ENCODE measurements around the gene BCOR. TPM values are rescaled to one million over a fixed set of nuclear protein-coding genes. Genes with fewer than 3 reads are reported as not detected.
A peak's percentile ranks its signal among the peaks of the same experiment; 100 is the strongest.

BCOR gene
- total RNA-seq, 2 donors from 2014 or later, result 22.8 to 23.7 TPM

- DNase-seq (ENCODE audit: low spot score), result no peak
- intact Hi-C loops (cut with DNase I), result loop anchor here in 1 of 2 donors (10.0 kb wide), 1 partner anchor 346 kb away; no protein-coding TSS in a partner anchor
Measured at GRCh38 chrX:40080894-40081678, 16.7 kb downstream of the BCOR start.

DNA sequence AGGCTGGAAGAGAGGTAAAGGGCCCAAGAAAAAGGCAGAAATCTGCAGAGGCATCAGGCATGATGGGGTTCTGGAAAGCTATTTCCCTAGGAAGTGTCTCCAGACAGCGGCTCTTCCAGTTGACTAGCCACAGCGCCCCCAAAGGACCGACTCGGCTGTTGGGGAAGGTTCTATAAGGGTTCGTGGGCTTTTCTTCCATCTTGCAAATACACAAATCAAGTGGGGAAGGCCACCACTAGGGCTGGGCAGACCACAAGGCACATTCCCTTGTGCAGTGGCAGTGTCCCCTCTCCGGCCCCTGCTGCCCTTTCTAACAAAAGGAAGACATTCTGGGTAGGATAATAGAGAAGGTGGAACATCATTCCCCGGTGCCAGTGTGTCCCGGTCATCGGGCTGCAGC, 18.2 kb downstream of the BCOR start:
- DNase-seq (ENCODE audit: low spot score), result no peak
- intact Hi-C loops (cut with DNase I), result loop anchor here in 1 of 2 donors (10.0 kb wide), 1 partner anchor 265 kb away; no protein-coding TSS in a partner anchor

GRCh38 chrX:40078489-40079227, 19.1 kb downstream of the BCOR start:
- intact Hi-C loops (cut with DNase I), result loop anchor here in 1 of 2 donors (10.0 kb wide), 1 partner anchor 264 kb away; no protein-coding TSS in a partner anchor

DNA sequence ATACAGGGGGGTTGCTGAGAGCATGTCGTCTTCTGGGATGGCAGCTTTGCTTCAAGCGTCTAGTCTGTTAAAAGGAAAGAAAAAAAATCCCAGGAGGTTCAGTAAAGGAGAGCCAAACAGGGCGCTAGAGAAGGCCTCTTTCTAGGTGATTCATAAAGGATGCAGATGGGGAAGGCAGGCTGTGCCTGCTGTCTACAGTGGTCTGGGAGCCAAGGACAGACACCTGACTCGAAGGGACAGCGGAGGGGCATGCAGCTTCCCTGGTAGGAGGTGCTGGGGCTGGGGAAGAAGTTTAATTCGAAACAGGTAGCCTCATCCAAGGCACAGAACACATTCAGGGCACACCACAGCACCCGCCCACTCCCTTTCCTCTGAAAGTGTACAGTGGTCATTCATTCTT, 19.9 kb downstream of the BCOR start:
- intact Hi-C loops (cut with DNase I), result loop anchor here in 1 of 2 donors (10.0 kb wide), 1 partner anchor 263 kb away; no protein-coding TSS in a partner anchor
- DNase-seq (ENCODE audit: low spot score), result no peak

More at GRCh38 chrX:40078489-40079227, 19.1 kb downstream of the BCOR start:
- no peak for DNase-seq (ENCODE audit: low spot score)

GRCh38 chrX:40076750-40077575, 20.8 kb downstream of the BCOR start:
- intact Hi-C loops (cut with DNase I), result loop anchor here in 1 of 2 donors (10.0 kb wide), 1 partner anchor 262 kb away; no protein-coding TSS in a partner anchor
- DNase-seq (ENCODE audit: low spot score), result peak; percentile 22

DNA sequence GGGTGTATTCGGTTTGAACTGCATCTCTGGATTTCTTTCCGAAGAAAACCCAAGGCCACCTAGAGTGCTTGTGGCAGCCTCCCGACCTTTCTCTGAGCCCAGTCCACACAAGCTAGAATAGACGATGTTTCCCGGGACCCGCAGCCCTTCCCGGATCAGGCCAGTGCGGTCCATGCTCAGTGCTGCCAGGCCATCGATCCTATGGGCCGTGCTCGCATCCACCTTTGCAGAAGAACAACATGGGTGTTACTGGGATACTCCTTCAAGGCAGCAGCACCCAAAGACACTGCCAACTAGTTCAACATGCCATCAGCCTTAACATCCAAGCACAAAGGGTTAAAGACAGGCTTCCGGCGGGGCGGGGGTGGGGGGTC, 22.8 kb downstream of the BCOR start:
- no peak for DNase-seq (ENCODE audit: low spot score)
- intact Hi-C loops (cut with DNase I), result loop anchor here in 1 of 2 donors (10.0 kb wide), 1 partner anchor 260 kb away; no protein-coding TSS in a partner anchor

GRCh38 chrX:40074080-40074958, 23.4 kb downstream of the BCOR start:
- intact Hi-C loops (cut with DNase I), result loop anchor here in 1 of 2 donors (10.0 kb wide), 1 partner anchor 260 kb away; no protein-coding TSS in a partner anchor
- DNase-seq (ENCODE audit: low spot score), result no peak

DNA sequence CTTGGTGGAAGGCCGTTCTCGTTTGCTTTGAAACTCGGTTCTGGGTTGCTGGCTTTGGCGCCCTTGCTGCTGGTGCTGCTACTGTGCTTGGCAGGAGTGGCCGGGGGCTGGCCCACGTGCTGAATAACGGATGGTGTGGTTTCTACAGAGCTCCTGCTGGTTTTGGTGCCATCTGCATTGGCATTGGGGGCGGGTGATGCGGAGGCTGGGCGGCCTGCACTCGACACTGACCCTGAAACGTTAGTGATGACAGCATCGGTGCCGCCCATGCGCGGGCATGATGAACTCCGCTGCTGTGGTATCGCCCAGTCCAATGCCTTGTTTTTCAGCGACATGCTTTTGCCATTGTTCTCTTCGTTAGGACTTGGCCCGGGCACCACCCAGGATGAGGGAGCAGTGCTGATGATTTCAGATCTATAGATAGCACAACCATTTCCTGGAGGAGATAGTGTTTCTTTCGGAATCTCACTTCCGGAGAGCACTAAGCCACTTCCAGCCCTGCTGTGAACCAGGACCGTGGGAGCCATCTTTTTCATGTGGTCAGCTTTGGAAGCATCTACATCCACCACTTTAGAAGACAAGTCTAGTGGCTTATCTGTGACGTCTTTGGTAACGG, 24.2 kb downstream of the BCOR start:
- intact Hi-C loops (cut with DNase I), result loop anchor here in 1 of 2 donors (10.0 kb wide), 1 partner anchor 259 kb away; no protein-coding TSS in a partner anchor
- no peak for DNase-seq (ENCODE audit: low spot score)

DNA sequence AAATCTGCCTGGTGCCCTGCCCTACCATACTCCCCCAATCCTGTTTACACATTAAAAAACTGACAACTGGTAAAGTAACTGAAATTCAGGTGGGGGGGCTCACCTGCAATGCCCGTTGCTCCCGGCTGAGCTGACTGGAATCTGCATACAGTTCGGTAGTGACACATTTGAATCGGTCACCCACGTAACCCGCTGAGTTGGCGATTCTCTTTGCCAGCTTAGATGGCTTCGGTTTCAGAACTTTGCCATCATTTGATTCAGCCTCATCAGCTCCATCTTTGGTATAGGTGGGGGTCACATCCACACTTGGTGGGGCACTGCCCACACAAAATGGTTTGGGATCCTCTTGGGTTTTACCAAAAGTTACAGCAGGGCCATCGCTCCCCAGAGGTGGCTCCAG, 25.5 kb downstream of the BCOR start:
- no peak for DNase-seq (ENCODE audit: low spot score)
- intact Hi-C loops (cut with DNase I), result loop anchor here in 1 of 2 donors (10.0 kb wide), 1 partner anchor 257 kb away; no protein-coding TSS in a partner anchor

DNA sequence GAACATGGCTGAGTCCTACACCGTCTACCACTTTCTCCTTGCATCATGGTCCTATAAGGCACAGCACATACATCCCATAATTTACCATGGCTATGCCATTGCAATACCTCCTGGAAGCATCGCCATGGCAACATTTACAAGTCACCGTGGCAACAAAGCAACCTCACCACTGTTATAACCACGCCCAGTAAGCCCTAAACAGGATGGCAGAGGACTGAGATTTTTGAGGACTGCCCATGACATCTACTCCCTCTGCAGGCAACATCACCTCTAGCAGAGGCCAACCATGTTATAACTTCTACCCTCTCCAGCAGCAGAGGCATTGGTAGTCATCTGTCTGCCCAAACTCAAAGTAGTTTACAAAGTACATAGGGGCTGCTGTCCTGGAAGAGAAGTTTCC, 29.7 kb downstream of the BCOR start:
- intact Hi-C loops (cut with DNase I), result no loop called here
- no peak for DNase-seq (ENCODE audit: low spot score)

- no peak for DNase-seq (ENCODE audit: low spot score)
- intact Hi-C loops (cut with DNase I), result no loop called here
Measured at GRCh38 chrX:40066700-40067099, 31.1 kb downstream of the BCOR start.

DNA sequence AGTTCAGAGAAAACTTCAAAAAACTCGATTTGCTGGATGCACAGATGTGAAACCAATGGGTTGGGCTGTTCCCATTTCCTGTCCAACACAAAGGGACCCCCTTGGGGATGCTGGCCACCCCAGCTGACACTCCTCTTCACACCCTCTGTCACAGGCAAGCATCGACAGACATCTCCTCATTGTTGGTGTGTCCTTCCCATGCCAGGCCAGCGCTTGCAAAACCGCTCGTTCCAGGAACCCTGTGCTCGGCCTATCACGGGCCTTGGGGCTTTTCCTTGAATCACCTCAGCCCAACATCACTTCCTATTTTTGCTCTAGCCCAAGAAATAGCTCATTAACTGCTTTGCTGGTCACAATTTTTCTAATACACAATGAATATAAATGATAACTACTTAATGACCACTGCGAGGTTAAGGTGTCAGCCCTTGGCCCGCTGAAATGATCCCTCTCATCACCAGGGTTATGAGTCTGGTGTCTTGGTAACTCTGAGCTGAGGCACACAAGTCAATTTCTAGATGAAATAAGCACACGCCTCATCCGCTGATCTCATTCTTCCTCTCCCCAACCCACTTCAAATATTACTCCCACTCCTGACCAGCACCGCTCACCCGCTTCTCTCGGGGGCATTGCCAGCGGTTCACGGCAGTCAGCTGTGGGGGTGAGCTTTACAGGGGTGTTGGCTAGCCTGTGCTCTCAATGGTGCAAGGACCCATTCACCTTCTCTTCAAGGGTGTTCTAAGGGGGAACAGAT, 32.3 kb downstream of the BCOR start:
- no peak for DNase-seq (ENCODE audit: low spot score)

DNA sequence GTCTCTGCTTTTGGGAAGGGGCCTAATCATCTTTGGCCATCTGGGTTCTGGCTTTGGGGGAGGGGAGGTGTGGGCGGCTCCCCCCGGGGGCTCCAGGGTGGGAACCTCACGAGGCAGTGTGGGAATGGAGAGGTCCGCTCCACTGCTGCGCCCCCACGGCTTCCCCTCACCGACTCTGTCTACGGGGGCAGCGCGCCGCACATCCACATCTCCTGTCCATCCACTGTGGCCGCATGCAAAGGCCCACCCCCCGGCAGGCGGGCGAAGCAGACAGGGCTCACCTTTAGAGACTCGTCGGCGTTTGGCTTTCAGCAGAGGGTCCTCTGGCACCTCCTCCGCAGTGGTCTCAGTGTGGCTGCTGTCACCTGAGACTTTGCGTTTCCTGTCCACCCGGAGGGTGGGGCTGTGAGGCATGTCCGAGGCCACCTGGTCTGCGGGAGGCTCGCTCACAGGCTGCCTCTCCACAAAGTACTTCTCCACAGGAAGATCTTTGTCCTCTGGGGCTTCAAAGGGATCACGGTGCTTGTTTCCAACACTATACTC, 33.6 kb downstream of the BCOR start:
- intact Hi-C loops (cut with DNase I), result no loop called here
- no peak for DNase-seq (ENCODE audit: low spot score)

More for the DNA sequence above, 32.3 kb downstream of the BCOR start:
- intact Hi-C loops (cut with DNase I), result no loop called here

GRCh38 chrX:40063555-40063954, 34.2 kb downstream of the BCOR start:
- intact Hi-C loops (cut with DNase I), result no loop called here
- no peak for DNase-seq (ENCODE audit: low spot score)

DNA sequence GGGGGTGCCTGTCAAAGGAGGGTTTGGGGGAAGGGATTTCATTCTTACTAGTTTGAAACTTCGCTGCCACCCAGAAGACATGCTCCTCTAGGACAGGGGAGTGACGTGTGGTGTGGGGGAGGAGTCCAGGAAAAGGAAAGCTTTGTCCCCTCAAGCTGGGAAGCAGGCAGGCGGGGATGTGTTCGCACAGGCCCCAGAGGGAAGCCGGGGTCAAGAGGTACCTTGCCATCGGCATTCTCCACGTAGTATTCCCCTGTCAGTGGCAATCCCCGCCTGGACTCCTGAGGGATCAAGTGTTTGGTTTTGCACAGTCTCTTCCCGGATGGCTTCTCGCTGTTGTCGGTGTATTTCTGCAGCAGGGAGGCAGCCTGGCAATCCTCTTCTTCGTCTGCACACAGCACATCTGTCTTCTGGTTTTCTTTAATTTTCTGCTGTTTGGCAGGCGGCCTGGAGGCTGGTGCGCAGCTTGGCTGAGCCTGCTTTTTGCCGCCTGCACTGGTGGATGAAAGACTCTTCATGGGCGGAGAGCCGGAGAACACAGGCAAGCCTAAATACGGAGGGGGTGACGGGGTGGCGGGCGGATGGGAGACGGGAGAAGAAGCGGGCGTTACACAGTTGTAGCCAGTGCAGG, 35.1 kb downstream of the BCOR start:
- intact Hi-C loops (cut with DNase I), result no loop called here
- no peak for DNase-seq (ENCODE audit: low spot score)

DNA sequence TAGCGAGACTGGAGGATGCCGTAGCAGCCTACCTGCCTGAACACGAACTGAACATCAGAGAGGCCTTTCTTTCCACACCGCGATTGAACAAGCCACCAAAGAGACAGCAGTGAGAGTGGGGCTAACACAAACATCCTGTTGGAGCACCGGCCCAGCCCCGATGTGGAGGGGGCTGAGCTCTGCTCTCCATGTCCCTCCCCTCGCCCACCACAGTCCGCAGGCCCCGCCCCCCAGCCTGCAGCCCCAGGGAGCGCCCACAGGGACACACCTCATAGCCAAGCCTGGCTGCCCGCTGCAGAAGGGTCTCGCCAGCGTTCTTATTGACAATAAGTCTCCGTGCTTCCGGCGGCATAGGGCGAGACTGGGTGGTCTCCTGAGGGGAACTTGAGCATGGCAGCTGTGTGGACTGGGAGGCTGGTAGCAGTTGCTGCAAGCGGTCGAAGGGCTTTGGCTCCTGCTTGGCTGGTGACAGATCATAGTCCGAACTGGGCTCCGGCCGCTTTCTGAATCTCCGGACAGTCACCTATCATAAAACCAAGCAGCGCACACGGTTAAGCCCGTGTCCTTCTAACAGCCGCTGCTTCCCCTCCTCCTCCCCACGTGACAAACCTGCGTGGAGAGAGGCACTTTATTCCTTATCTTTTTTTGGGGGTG, 35.8 kb downstream of the BCOR start:
- intact Hi-C loops (cut with DNase I), result no loop called here
- DNase-seq (ENCODE audit: low spot score), result no peak

Measured in posterior vena cava (tissue), 2 donors.